ENCODE results near the gene BACE2. TPM values are rescaled to one million over a fixed set of nuclear protein-coding genes. Genes with fewer than 3 reads are reported as not detected.

BACE2 gene
- polyA plus RNA-seq, 1 experiment, result 66.8 TPM

GRCh38 chr21:41245509-41246135, 77.7 kb downstream of the BACE2 start:
- Histone ChIP-seq H3K4me3 (ENCODE audit: low read depth, low read length) (no peak overlapping the region), H3K27me3 (ENCODE audit: control insufficient read depth, insufficient read depth, low read length) (no peaks in the 10 kb centered on the region), H3K9me3 (ENCODE audit: control insufficient read depth, insufficient read depth, low read length) (peaks cover 13% of the 10 kb centered on the region; the same call in 1 of the 2 replicates), H3K27ac (ENCODE audit: low read depth, low read length) (no peak overlapping the region)
- DNase-seq (ENCODE audit: low read depth, low spot score), result no peak
- ChIA-PET POLR2A (no interaction called here), CTCF (no interaction called here)
- TF ChIP-seq CTCF (IDR thresholded peaks at IDR 0.05; ENCODE audit: low read depth, low read length), result no peak

- DNase-seq (ENCODE audit: low read depth, low spot score), result no peak
- POLR2A ChIA-PET, result no interaction called here
- TF ChIP-seq CTCF (IDR thresholded peaks at IDR 0.05; ENCODE audit: low read depth, low read length), result no peak
- H3K27ac ChIP-seq (ENCODE audit: low read depth, low read length), result no peak overlapping the region
- peaks cover 13% of the 10 kb centered on the region for H3K9me3 ChIP-seq (ENCODE audit: control insufficient read depth, insufficient read depth, low read length)
- H3K27me3 ChIP-seq (ENCODE audit: control insufficient read depth, insufficient read depth, low read length), result no peaks in the 10 kb centered on the region
- H3K4me3 ChIP-seq (ENCODE audit: low read depth, low read length), result no peak overlapping the region
- CTCF ChIA-PET, result no interaction called here
Measured at GRCh38 chr21:41246808-41247207, 78.8 kb downstream of the BACE2 start.

GRCh38 chr21:41247561-41248545, 79.9 kb downstream of the BACE2 start:
- Histone ChIP-seq H3K27ac (ENCODE audit: low read depth, low read length) (peak overlapping the region; percentile 73), H3K27me3 (ENCODE audit: control insufficient read depth, insufficient read depth, low read length) (no peaks in the 10 kb centered on the region), H3K9me3 (ENCODE audit: control insufficient read depth, insufficient read depth, low read length) (peaks cover 13% of the 10 kb centered on the region), H3K4me3 (ENCODE audit: low read depth, low read length) (no peak overlapping the region)
- POLR2A ChIA-PET, result no interaction called here
- DNase-seq (ENCODE audit: low read depth, low spot score), result peak; percentile 46
- TF ChIP-seq CTCF (IDR thresholded peaks at IDR 0.05; ENCODE audit: low read depth, low read length), result no peak
- CTCF ChIA-PET, result no interaction called here

- TF ChIP-seq CTCF (IDR thresholded peaks at IDR 0.05; ENCODE audit: low read depth, low read length), result no peak
- DNase-seq (ENCODE audit: low read depth, low spot score), result no peak
- Histone ChIP-seq H3K4me3 (ENCODE audit: low read depth, low read length) (no peak overlapping the region), H3K27me3 (ENCODE audit: control insufficient read depth, insufficient read depth, low read length) (no peaks in the 10 kb centered on the region), H3K27ac (ENCODE audit: low read depth, low read length) (no peak overlapping the region), H3K9me3 (ENCODE audit: control insufficient read depth, insufficient read depth, low read length) (peaks cover 23% of the 10 kb centered on the region)
- ChIA-PET POLR2A (no interaction called here), CTCF (no interaction called here)
Measured at GRCh38 chr21:41249476-41249875, 81.5 kb downstream of the BACE2 start.

GRCh38 chr21:41250519-41250918, 82.6 kb downstream of the BACE2 start:
- H3K9me3 ChIP-seq (ENCODE audit: control insufficient read depth, insufficient read depth, low read length), result peaks cover 31% of the 10 kb centered on the region
- CTCF ChIA-PET, result no interaction called here
- H3K27ac ChIP-seq (ENCODE audit: low read depth, low read length), result no peak overlapping the region
- POLR2A ChIA-PET, result no interaction called here
- H3K4me3 ChIP-seq (ENCODE audit: low read depth, low read length), result no peak overlapping the region
- TF ChIP-seq CTCF (IDR thresholded peaks at IDR 0.05; ENCODE audit: low read depth, low read length), result no peak
- no peaks in the 10 kb centered on the region for H3K27me3 ChIP-seq (ENCODE audit: control insufficient read depth, insufficient read depth, low read length)
- no peak for DNase-seq (ENCODE audit: low read depth, low spot score)
